Measurements from ENCODE around the gene BGN.
A peak's percentile ranks its signal among the peaks of the same experiment; 100 is the strongest.

Gene BGN

DNA sequence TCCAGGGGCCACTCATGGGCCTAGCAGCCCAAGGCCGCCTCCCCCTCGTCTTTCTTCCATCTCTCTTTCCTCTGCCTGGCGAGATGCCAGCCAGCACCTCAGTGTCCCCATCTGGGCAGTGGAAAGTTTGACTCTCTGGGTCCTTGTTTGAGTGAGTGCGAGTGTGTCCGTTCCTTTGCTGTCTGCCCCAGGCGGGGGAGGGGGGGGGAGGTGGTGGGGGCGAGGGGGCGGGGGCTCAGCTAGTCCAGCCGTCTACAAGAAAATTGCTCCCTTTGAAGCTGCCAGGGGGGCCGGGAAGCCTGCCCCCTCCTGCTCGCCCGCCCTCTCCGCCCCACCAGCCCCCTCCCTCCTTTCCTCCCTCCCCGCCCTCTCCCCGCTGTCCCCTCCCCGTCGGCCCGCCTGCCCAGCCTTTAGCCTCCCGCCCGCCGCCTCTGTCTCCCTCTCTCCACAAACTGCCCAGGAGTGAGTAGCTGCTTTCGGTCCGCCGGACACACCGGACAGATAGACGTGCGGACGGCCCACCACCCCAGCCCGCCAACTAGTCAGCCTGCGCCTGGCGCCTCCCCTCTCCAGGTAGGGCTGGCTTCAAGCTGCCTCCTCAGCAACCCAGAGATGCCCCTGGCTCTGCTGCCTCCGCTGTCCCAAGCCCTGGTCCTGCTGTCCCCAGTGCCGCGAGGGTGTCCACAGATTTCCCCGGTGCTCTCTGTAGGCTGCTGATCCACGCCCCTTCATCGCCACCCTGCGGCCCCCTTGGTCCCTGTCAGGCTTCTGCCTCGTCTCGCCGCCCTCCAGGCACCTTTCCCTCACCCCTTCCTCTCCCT lies at the start of gene BGN:
Gene BGN, plus strand, starts transcription at position 440 of the 821 bp plus-strand sequence. CDS start 9,652 bp downstream, outside the sequence.
- no peak for DNase-seq

DNA sequence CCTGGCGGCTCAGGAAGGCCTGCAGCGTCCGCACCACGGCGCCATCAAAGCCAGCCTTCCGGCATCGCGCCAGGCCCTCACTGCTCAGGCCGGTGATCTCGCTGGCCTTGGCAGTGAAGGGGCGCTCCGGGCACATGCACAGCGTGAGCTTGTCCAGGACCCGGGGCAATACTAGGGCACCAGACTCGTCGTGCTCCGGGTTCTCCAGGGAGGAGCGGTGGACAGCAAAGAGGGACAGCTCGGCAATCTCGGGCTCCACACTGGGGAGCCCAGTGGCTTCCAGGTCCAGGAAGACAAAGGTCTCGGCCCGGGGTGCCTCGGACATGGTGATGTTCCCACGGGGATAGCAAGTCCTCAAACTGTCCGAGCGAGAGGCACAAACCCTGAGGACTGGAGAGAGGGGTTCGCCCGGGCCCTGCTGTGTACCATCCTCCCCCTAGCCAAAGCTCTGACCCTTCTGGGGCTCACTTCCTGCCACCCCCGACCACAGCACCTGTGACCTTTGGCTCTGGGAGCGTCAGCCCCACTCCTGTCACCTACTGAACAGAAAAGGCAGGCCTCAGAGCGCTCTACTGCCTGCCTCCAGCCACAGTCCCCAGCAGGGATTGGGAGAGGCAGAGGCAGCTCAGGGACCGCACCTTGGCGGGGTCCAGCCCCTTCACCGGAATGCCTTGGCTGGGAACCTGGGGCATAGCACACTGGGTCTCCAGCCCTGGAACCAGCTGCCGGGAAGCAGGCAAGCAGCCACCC lies 49.5 kb upstream of the BGN start:
- no peak for DNase-seq

DNA sequence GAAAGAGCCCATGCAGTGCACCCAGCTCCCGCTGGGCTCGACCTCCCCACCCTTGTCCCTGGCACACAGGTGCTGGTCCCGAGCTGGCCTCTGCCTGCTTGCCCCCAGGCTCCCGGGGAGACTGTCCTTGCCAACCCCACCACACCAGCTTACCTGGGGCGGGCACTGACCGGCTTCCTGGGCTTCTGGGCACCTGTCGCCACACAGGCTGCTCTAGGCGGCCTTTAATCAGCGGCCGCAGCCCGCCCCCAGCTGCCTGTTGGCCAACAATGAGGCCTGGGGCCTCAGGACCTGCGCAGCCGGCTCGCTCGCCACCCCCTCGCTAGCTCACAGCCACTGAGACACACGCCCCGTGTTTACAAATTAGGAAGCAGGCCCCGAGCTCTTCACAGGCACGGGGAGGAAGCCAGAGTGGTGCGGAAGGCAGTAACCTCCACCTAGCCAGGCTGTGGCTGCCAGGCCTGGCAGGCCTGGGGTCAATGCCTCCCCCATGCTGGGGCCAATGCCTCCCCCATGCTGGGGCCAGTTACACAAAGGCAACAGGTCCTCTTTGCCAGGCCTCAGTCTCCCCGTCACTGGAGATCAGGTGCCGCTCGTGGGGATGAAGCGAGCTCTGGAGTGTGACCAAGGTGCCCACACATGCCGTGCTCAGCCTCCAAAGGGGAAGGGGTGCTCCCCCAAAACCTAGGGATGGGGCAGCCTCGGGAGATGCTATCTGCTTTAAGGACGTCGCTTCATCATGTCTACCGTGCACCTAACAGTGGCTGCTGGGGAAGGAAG lies 48.7 kb upstream of the BGN start, which contains the start of gene TREX2:
Gene TREX2, minus strand, starts transcription at position 201 of the 780 bp plus-strand sequence. CDS start 626 bp downstream, outside the sequence.
- no peak for DNase-seq

DNA sequence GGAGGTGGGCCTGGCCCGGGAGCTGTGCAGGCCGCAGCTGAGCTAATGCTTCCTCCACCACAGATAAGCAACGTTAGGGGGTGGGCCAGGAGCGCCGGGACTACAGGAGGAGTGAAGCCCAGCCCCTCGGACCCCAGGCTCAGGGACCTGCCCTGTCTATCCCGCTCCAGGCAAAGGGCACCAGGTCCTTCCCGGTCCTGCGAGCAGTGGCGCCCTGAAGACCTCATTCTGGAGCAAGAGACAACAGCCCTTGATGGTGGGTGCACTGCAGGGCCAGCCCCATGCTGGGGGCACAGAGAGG lies 48.2 kb upstream of the BGN start:
- DNase-seq, result no peak

DNA sequence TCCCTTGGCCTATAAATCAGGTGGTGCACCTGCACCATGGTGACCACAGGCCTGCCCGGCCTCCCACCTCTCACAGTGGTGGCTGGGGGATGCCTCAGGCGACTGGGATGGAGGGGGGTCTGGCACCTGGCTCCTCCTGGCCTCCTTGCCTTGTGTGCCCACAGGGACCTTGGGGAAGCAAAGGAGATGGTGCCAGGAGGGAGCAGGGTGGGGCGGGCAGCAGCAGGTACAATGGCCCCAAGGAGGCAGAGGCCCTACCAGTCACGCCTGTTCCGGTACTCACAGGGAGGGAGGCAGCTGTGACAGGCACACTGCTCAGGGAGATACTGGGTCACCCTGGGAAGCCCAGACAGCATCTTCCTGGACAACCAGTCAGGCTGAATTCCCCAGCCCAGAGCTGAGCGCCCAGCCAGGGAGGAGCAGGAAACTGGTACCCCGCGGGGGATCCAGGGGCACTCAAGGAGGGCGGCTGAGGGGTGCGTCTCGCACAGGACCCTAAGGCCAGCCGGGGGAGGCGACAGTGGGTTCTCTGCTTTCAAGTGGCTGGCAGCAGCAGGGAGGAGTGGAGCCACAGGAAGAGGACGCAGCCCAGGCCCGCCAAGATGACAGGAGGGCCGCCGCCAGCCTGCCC lies 47.7 kb upstream of the BGN start:
- DNase-seq, result no peak

DNA sequence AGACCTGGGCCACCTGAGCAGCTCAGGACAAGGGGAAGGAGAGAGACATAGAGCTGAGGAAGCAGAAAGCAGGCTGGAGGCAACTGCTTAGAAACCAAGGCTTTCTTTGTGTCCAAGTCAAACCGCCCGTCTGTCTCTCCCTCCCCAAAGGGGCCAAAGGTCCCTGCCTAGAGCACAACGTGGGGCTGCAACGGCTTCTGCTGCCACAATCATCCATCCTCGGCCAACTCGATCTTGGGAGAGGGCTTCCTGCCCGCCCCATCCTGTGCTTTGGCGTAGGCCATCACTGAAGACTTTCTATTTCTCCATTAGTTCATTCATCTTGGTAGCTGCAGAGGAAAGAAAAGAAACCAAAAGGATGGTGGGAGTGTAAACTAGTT lies 47.2 kb upstream of the BGN start:
- DNase-seq, result no peak

DNA sequence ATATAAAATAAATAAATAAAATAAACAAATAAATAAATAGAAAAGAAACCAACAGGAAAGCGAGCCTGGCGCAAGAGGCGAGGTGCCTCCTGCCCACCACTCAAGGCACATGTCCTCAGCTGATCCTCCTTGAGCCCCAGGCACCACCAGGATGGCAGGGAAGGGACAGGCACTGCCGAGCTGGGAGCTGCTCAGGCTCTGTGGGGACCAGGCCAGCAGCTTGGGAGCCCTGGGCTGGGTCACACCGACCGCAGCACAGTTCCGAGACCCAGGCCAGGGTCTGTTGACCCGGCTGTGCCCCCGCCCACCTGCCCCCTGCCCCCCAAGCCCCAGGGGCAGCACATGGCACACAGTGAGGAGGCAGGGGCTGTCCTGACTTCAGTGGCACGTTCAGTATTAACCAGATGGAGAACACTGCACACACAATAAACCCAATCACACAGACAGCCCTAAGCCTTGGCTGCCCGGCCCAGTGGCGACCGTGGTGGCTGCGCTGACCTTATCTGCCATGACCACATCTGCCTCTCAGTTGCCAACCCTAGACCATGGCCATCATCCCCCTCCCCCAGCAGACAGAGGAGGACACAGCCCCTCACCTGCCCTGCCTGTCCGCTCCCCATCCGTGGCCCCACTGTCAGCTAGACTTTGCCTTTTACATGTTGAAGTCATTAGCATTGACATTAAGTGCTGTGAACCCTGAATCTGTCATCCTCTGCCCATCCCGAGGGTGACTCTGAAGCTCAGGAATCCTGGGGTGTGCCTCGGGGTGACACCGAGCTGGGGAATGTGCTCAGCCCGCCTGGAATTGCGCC lies 46.0 kb upstream of the BGN start:
- DNase-seq, result no peak

DNA sequence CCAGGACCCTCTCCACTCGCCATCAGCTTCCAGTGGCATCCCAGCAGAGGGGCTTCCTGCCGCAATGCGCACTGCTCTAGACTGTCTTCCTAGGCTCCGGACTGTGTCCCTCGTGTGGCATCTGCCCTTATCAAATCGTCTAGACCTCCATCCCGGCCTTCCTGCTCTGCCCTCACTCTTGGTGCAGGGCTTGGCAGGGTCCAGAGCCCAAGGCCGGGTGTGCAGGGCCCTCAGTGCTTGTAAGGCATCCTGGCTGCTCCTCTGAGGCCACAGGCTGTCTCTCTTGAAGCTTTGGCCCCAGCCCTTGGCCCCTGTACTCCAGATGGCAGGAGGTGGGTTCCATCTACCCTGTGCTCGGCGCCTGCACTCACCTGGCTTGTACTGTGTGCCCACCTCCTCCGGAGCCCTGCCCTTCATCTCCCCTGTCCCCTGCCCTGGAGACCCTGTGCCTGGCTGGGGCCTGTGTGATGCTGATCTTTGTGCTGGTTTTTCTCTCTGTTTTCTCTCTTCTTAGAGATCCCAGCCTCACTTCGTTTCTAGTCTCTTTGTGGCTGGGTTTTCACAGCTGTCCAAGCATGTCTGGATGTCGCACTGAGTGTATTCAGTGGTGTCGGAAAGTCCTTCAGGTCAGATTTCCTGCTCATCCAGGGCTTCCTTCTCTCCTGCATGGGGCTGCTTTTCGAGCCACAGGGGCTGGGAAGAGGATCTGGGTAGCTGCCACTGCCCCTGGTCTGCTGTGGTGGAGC lies 45.2 kb upstream of the BGN start:
- DNase-seq, result no peak

DNA sequence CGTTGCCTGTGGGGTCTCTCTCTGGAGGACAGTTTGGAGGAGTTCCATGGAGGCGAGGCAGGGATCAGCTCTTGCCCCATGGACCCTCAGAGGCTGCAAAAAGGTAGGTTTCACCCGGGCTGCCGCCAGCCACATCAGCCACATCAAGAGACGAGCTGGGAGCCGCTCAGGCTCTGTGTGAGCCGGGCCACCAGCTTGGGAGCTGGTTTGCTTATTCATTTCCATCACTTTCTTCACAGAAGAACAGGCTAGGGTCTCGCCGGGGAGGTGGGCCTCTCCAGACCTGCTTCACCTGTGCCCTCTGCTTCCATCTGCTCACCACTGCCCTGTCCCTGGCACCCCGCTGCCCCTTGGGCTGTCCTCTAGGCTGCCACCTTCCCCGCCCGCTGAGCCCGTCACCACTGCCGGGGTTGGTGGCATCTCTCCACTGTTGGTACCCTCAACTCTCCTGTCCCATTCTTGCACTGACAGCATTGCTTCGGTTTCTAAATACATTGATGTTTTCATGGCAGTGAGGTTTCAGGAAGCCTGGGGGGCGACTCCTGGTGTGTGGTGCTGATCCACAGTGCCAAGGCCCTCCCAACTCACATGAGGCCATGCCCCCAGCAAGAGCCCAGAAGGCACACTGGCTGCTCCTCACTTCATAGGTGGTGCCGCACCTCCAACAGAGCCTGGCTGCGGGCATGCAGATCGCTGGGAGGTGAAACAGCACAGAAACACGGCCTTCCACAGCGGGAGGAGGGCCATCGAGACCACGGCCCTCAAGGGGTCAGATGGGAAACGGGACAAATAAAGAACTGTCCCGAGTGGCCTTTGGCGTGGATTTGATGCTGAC lies 44.4 kb upstream of the BGN start:
- no peak for DNase-seq

DNA sequence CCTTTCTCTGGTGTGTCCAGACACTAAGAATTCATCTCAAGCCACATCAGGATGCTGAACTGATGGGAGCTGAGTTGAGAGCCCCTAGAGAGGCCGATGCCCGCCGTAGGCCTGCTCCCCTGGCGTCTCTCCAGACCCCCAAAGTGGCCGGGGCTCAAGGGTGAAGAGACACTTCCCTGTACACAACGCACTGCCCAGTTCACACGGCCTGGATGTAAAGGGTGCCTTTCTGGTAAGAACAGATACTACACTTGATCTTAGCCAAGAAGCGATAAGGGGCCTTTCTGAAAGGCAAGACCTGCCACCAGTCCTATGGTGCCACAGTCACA lies 43.9 kb upstream of the BGN start:
- no peak for DNase-seq

DNA sequence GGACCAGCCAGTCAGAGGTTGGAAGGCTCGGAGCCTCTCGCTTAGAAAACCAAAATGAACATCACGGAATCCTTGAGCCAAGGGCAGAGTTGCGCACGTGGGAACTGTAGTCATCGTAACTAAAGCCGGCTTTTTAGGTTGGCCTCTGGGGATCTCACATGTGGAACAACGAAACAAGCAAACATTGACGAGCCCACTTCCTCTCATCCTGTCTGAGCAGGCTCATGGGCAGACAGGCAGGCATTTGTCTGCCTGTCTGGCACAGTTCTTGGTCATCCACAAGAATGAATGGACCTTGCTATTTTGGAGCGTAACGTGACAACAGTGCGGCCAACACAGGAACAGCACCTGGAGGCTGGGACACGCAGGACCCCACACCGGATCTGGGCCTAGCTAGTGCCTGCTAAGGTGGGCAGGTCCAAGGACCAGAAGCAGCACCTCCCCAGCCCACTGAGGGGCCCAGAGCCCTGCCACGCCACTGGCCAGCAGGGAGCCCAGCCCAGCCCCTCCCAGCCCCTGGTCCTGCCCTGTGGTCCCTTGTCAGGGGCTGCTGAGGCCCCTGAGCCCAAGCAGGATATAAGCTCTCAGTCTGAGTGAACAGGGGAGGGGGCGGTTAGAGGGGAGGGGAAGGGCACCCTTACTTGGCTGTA lies 39.8 kb upstream of the BGN start:
- DNase-seq, result no peak

DNA sequence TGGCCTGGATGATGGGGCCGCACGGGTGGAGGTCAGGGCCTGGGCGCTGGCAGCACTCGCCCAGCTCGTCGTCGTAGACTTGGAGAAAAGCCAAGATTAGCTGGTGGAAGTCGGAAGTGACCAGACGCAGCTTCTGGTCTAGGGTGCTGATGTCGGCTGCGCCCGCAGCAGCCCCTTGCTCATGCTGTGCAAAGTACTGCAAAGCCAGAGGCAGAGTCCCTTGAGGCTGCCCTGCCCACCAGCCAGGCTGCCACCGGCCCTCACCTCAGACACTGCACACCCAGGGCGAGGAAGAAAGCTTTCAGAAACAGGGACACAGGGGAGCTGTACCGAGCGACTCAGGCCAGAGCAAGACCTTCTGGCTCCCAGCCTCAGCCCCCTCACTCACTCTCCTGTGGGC lies 39.2 kb upstream of the BGN start:
- DNase-seq, result no peak

DNA sequence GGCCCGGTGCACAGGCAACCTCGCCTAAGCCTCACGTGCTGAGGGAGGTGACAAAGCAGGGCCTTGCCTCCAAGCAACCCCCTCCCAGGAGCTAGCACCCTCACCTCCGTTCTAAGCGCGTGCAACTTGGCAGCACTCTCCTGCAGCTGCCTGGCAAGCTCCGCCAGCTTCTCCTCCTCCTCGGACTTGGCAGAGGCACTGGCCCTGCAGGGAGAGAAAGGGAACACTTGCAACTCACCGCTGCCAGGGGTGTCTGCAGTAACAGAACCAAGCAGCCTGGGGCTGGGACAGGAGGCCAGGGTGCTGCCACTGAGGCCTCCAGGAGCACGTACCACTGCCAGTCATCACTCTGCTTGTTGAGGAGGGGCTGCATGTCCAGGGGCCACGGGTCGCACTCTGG lies 38.6 kb upstream of the BGN start:
- peak; percentile 1 for DNase-seq

DNA sequence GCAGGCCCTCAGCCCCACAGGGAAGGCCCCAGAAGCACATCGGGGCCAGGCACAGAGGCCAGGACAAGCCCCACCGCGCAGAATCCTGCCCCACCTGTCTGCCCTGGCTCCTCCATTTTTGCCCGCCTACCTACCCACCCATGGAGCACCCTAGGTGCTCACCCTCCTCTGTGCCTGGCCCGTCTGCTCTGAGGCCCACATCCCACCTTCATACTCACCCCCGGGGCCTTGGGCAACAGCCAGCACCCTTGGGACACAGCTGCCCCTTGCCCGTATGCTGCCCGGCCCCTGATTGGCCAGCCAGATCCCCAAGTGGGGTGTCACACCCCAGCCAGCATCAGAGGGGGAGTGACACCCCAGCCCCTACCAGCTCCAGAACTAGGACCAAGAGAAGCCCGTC lies 38.1 kb upstream of the BGN start:
- no peak for DNase-seq

DNA sequence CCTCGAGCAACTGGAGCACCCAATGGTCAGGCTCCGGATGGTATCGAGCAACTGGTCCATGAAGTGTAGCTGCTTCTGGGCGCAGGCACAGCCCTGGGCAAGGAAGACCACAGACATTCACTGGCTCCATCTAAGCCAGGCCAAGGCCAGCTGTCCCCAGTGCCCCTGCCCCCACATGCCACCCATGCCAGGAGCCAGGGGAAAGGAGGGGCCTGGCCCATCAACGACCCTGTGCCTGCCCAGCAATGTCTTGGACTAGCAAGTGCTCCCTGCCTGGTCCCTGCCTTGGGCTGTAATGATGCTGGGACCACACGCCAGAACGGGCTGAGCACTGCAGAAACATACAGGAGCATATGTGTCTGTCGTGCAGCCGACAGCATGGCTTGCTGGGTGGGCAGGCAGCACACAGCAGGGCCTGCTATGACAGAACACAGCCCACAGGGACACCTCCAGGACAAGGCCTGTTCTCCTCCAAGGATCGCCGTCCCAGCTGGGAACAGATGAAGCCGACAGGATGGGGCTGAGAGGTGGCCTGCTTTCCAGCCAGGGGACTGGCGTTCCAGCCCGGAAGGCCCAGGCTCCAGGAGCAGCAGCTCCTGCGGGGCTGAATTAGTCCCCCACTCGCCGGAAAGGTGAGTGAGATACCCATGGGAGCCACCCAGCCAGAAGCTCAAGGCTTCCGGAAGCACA lies 37.5 kb upstream of the BGN start:
- no peak for DNase-seq

DNA sequence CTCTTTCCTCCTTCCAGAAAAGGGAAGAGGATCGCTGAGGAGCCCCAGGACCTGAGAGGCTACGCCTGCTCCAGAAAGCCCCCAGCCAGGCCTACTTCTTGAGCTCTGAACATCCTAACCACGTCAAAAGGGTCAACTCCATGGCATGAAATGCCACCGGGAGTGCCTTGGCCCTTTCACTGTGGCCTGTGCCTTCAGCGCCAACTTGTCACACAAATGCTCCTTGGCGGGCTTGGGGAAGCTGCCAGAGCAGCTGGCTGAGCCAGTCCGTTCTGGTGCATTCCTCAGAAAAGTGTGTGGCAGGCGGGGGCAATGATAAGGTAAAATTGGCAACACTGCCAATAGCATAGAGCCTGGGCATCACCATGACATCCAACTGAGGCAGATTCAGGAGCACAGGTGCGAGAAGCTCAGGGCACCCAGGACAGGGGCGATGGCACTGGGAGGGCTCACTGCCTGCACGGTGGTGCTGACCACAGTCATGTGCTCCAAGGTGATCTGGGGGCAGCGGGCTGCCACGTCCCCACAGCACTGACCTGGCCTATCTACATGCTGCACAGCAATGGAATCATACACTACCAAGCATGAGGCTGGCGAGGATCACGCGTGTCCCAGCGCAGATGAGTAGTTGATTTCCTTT lies 36.8 kb upstream of the BGN start:
- DNase-seq, result no peak

DNA sequence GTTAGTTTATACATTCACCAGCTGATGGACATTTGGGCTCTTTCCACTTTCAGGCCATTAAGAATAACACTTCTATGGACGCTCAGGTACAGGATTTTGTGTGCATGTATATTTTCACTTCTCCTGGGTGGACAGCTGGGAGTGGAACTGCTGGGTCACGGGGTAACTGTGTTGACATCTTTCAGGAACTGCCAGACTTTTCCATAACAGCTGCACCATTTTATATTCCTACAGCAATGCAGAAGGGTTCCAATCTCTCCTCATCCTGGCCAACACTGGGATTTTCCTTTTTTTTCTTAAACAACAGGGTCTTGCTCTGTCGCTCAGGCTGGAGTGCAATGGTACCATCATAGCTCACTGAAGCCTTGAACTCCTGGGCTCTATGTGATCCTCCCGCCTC lies 36.3 kb upstream of the BGN start:
- no peak for DNase-seq

DNA sequence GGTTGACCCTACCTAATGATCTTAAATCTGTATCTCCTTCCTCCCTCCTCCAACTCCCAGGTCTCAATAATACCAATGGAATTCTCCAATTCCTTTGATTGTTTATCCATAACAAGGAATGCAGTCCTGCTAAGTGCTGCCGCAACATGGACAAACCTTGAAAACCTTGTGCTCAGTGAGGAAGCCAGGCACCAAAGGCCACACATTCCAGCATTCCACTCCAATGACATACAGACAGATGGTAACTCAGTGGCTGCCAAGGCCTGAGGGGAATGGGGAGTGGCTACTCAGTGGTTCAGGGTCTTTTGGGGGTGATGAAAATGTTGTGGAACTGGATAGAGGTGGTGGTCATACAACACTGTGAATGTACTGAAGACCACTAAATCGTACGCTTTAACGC lies 34.8 kb upstream of the BGN start:
- no peak for DNase-seq

DNA sequence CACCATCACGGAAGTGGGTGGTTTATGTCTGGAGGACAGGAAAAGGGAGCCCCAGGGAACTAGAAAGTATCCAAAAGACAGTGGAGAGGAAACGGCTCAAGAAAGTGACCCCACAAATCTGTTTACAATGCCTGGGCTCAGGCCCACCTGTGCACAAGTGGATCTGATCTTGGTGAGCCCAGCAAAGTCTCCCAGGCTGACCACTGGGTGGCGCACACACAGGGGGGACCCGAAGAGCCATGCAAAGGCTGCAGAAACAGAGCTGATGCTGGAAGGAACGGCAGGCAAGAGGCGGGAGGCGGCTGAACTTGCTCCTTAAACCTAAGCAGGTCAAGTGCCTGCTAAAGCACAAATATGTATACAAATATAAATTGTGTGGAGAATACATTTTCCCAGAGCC lies 34.0 kb upstream of the BGN start:
- DNase-seq, result peak; percentile 30

All from midbrain (tissue), 1 donor.